HL-60/S4 (cell line): Measurements from ENCODE around the gene RANBP10.

ENCODE experiments used
- in situ Hi-C: fragments of 300-500 bp; cut with MboI; formaldehyde crosslinking; loops from 2 replicates; pipeline ENCODE4 v1.14.3; 2022; ENCODE audit warnings: low sequenced_read_pairs

Gene RANBP10

GRCh38 chr16:67749436-67750078 lies 56.8 kb downstream of the RANBP10 start:
- in situ Hi-C loops = no loop called here

- in situ Hi-C loops = no loop called here
Measured at GRCh38 chr16:67748834-67749233, 57.5 kb downstream of the RANBP10 start.

- in situ Hi-C loops = no loop called here
Measured at GRCh38 chr16:67746846-67747245, 59.5 kb downstream of the RANBP10 start.

- in situ Hi-C loops = no loop called here
Measured at GRCh38 chr16:67741118-67741517, 65.2 kb downstream of the RANBP10 start.

- in situ Hi-C loops = no loop called here
Measured at GRCh38 chr16:67740391-67740790, 66.0 kb downstream of the RANBP10 start.

- in situ Hi-C loops = no loop called here
Measured at GRCh38 chr16:67736858-67737257, 69.5 kb downstream of the RANBP10 start.

- in situ Hi-C loops = no loop called here
Measured at GRCh38 chr16:67734731-67735201, 71.6 kb downstream of the RANBP10 start.

GRCh38 chr16:67733734-67734470 lies 72.5 kb downstream of the RANBP10 start:
- in situ Hi-C loops = no loop called here

- in situ Hi-C loops = no loop called here
Measured at GRCh38 chr16:67731753-67732095, 74.6 kb downstream of the RANBP10 start.

GRCh38 chr16:67731071-67731752 lies 75.1 kb downstream of the RANBP10 start:
- in situ Hi-C loops = no loop called here

- in situ Hi-C loops = no loop called here
Measured at GRCh38 chr16:67730326-67730725, 76.0 kb downstream of the RANBP10 start.

GRCh38 chr16:67729636-67730248 lies 76.6 kb downstream of the RANBP10 start:
- in situ Hi-C loops = no loop called here

- in situ Hi-C loops = no loop called here
Measured at GRCh38 chr16:67727521-67728485, 78.6 kb downstream of the RANBP10 start.

GRCh38 chr16:67726106-67727034 lies 80.0 kb downstream of the RANBP10 start:
- in situ Hi-C loops = no loop called here

- in situ Hi-C loops = no loop called here
Measured at GRCh38 chr16:67723911-67724305, 82.5 kb downstream of the RANBP10 start.

- in situ Hi-C loops = no loop called here
Measured at GRCh38 chr16:67723151-67723910, 83.0 kb downstream of the RANBP10 start.

GRCh38 chr16:67720236-67720635 lies 86.1 kb downstream of the RANBP10 start:
- in situ Hi-C loops = no loop called here

GRCh38 chr16:67719778-67720144 lies 86.6 kb downstream of the RANBP10 start:
- in situ Hi-C loops = no loop called here
